Neural progenitor cell (in vitro differentiated cells): Measurements from ENCODE around the gene ERO1B. TPM values are rescaled to one million over a fixed set of nuclear protein-coding genes. Genes with fewer than 3 reads are reported as not detected.

Experiments
- DNase-seq: peaks from one replicate; pipeline ENCODE4 v3.0.0-alpha.2; 2016; ENCODE audit warnings: low spot score
- H2AFZ ChIP-seq: fragments of 200-600 bp; sonication (generic); replicated peaks from 2 replicates; pipeline ENCODE4 v1.6.1; 2016; ENCODE audit warnings: antibody characterized with exemption
- H3F3A ChIP-seq: fragments of 200-600 bp; sonication (generic); 2 replicates; pipeline ENCODE4 v1.6.1; 2016; ENCODE audit warnings: antibody characterized with exemption, low read depth
- H3K27ac ChIP-seq: fragments of 200-600 bp; sonication (generic); 2 replicates; pipeline ENCODE4 v1.5.1; 2016; ENCODE audit warnings: mild to moderate bottlenecking
- H3K27me3 ChIP-seq: fragments of 200-600 bp; sonication (generic); 2 replicates; pipeline ENCODE4 v1.6.1; 2016; ENCODE audit warnings: mild to moderate bottlenecking, moderate library complexity
- H3K36me3 ChIP-seq: fragments of 200-600 bp; sonication (generic); 2 replicates; pipeline ENCODE4 v1.5.1; 2016
- H3K4me1 ChIP-seq: fragments of 200-600 bp; sonication (generic); 2 replicates; pipeline ENCODE4 v1.6.1; 2016; ENCODE audit warnings: mixed run types
- H3K4me2 ChIP-seq: fragments of 200-600 bp; sonication (generic); 2 replicates; pipeline ENCODE4 v1.6.1; 2016
- H3K4me3 ChIP-seq: fragments of 200-600 bp; sonication (generic); 2 replicates; pipeline ENCODE4 v1.5.1; 2016
- H3K79me2 ChIP-seq: fragments of 200-600 bp; sonication (generic); 2 replicates; pipeline ENCODE4 v1.6.1; 2016; ENCODE audit warnings: low read depth
- H3K9ac ChIP-seq: fragments of 200-600 bp; sonication (generic); 2 replicates; pipeline ENCODE4 v1.6.1; 2016
- H3K9me3 ChIP-seq: fragments of 200-600 bp; sonication (generic); 2 replicates; pipeline ENCODE4 v1.5.1; 2016; ENCODE audit warnings: low read depth
- H4K20me1 ChIP-seq: fragments of 200-600 bp; sonication (generic); 2 replicates; pipeline ENCODE4 v1.6.1; 2016; ENCODE audit warnings: low read depth
- H3K27ac Mint-ChIP-seq: 3 replicates; pipeline ENCODE4 v1.8.0; 2021; ENCODE audit warnings: mixed read lengths
- H3K27me3 Mint-ChIP-seq: 2 replicates; pipeline ENCODE4 v1.8.0; 2022; ENCODE audit warnings: low read depth, mild to moderate bottlenecking, inconsistent platforms, moderate library complexity, mixed read lengths; ENCODE audit not compliant: insufficient read depth
- H3K36me3 Mint-ChIP-seq: 3 replicates; pipeline ENCODE4 v1.8.0; 2021; ENCODE audit warnings: mixed read lengths
- H3K4me1 Mint-ChIP-seq: 3 replicates; pipeline ENCODE4 v1.8.0; 2021; ENCODE audit warnings: mixed read lengths
- H3K4me3 Mint-ChIP-seq: 3 replicates; pipeline ENCODE4 v1.8.0; 2021; ENCODE audit warnings: mild to moderate bottlenecking, moderate library complexity, mixed read lengths
- H3K9me3 Mint-ChIP-seq: 3 replicates; pipeline ENCODE4 v1.8.0; 2020; ENCODE audit warnings: mixed read lengths
- EZH2 ChIP-seq: fragments of 200-600 bp; sonication (generic); IDR thresholded peaks from 2 replicates; pipeline ENCODE4 v1.6.1; 2017; ENCODE audit warnings: antibody characterized with exemption, mild to moderate bottlenecking, moderate library complexity
- EZH2phosphoT487 ChIP-seq: fragments of 200-600 bp; sonication (generic); IDR thresholded peaks from 2 replicates; pipeline ENCODE4 v1.6.1; 2017; ENCODE audit warnings: antibody characterized with exemption
- total RNA-seq: library from RNA; depleted of rRNA; stranded (reverse); fragments of >200 nt; gene quantifications from 2 replicates; pipeline ENCODE4 v1.2.3, GENCODE V29; 2015; ENCODE audit warnings: low replicate concordance
- TF ChIP-seq, protein P1 (sequence below): fragments of 200-600 bp; sonication (generic); IDR thresholded peaks from 2 replicates; pipeline ENCODE4 v1.5.1; 2017; ENCODE audit warnings: antibody characterized with exemption, mild to moderate bottlenecking

The ERO1B gene
- total RNA-seq, 1 donor from 2014 or later = 6.7 TPM

DNA sequence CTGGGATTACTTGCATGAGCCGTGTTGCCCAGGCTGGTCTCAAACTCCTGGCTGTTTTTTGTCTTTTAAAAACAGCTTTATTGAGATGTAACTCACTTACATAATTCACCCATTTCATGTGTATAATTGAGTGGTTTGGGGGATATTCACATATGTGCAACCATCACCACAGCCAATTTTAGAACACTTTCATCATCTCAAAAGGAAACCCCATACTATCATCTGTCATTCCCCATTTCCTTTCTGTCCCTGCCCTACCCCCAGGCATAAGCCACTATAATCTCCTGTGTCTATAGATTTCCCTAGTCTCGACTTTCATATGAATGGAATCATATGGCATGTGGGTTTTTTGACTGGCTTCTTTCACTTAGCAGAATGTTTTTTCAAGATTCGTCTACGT is 96.1 kb downstream of the ERO1B start:
- peaks cover 52% of the 10 kb centered on the region for H3K36me3 Mint-ChIP-seq
- no peak overlapping the region for H3K4me3 Mint-ChIP-seq
- H3K36me3 ChIP-seq = no peaks in the 10 kb centered on the region
- H3K27ac Mint-ChIP-seq = no peak overlapping the region
- TF ChIP-seq EZH2phosphoT487 (no peak), EZH2 (no peak)
- TF ChIP-seq, protein P1, sequence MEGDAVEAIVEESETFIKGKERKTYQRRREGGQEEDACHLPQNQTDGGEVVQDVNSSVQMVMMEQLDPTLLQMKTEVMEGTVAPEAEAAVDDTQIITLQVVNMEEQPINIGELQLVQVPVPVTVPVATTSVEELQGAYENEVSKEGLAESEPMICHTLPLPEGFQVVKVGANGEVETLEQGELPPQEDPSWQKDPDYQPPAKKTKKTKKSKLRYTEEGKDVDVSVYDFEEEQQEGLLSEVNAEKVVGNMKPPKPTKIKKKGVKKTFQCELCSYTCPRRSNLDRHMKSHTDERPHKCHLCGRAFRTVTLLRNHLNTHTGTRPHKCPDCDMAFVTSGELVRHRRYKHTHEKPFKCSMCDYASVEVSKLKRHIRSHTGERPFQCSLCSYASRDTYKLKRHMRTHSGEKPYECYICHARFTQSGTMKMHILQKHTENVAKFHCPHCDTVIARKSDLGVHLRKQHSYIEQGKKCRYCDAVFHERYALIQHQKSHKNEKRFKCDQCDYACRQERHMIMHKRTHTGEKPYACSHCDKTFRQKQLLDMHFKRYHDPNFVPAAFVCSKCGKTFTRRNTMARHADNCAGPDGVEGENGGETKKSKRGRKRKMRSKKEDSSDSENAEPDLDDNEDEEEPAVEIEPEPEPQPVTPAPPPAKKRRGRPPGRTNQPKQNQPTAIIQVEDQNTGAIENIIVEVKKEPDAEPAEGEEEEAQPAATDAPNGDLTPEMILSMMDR = no peak
- H3K9me3 Mint-ChIP-seq = peaks cover 26% of the 10 kb centered on the region
- no peak overlapping the region for H2AFZ ChIP-seq
- H3F3A ChIP-seq = no peaks in the 10 kb centered on the region
- no peaks in the 10 kb centered on the region for H3K27me3 ChIP-seq
- no peak overlapping the region for H3K9ac ChIP-seq
- no peak overlapping the region for H3K4me3 ChIP-seq
- H3K27ac ChIP-seq = no peak overlapping the region
- H3K4me1 ChIP-seq = no peaks in the 10 kb centered on the region
- no peaks in the 10 kb centered on the region for H3K79me2 ChIP-seq
- no peaks in the 10 kb centered on the region for H3K9me3 ChIP-seq
- H3K4me1 Mint-ChIP-seq = no peaks in the 10 kb centered on the region
- no peak for DNase-seq
- H3K27me3 Mint-ChIP-seq = peaks cover 2% of the 10 kb centered on the region
- H3K4me2 ChIP-seq = no peak overlapping the region
- no peaks in the 10 kb centered on the region for H4K20me1 ChIP-seq

- Mint-ChIP-seq H3K27ac (no peak overlapping the region), H3K27me3 (peaks cover 4% of the 10 kb centered on the region), H3K36me3 (peaks cover 20% of the 10 kb centered on the region), H3K4me1 (peaks cover 7% of the 10 kb centered on the region), H3K9me3 (no peaks in the 10 kb centered on the region), H3K4me3 (no peak overlapping the region)
- H3K79me2 ChIP-seq = no peaks in the 10 kb centered on the region
- no peaks in the 10 kb centered on the region for H3K9me3 ChIP-seq
- no peaks in the 10 kb centered on the region for H4K20me1 ChIP-seq
- H3K4me1 ChIP-seq = no peaks in the 10 kb centered on the region
- TF ChIP-seq EZH2phosphoT487 (no peak), EZH2 (no peak)
- TF ChIP-seq, protein P1 = no peak
- H3K4me3 ChIP-seq = no peak overlapping the region
- DNase-seq = no peak
- no peaks in the 10 kb centered on the region for H3F3A ChIP-seq
- no peak overlapping the region for H3K27ac ChIP-seq
- H2AFZ ChIP-seq = no peak overlapping the region
- no peak overlapping the region for H3K4me2 ChIP-seq
- no peaks in the 10 kb centered on the region for H3K36me3 ChIP-seq
- H3K27me3 ChIP-seq = no peaks in the 10 kb centered on the region
- no peak overlapping the region for H3K9ac ChIP-seq
Measured at GRCh38 chr1:236181059-236181458, 100.7 kb downstream of the ERO1B start.

- Histone ChIP-seq H3K27me3 (no peaks in the 10 kb centered on the region), H3K79me2 (no peaks in the 10 kb centered on the region), H3K9me3 (no peaks in the 10 kb centered on the region), H3K27ac (no peak overlapping the region), H3K4me1 (no peaks in the 10 kb centered on the region), H2AFZ (no peak overlapping the region), H3K36me3 (no peaks in the 10 kb centered on the region), H3K4me2 (no peak overlapping the region), H3K4me3 (no peak overlapping the region), H3F3A (no peaks in the 10 kb centered on the region), H3K9ac (no peak overlapping the region), H4K20me1 (no peaks in the 10 kb centered on the region)
- H3K27ac Mint-ChIP-seq = no peak overlapping the region
- H3K36me3 Mint-ChIP-seq = peaks cover 14% of the 10 kb centered on the region
- no peak overlapping the region for H3K4me3 Mint-ChIP-seq
- H3K9me3 Mint-ChIP-seq = no peaks in the 10 kb centered on the region
- DNase-seq = no peak
- peaks cover 15% of the 10 kb centered on the region for H3K4me1 Mint-ChIP-seq
- TF ChIP-seq, protein P1 = no peak
- TF ChIP-seq EZH2phosphoT487 (no peak), EZH2 (no peak)
- peaks cover 6% of the 10 kb centered on the region for H3K27me3 Mint-ChIP-seq
Measured at GRCh38 chr1:236179634-236180033, 102.1 kb downstream of the ERO1B start.
